GM06990 (cell line): ENCODE results near the gene NIPAL4.

Experiments
- DNase-seq: peaks from one replicate; pipeline ENCODE4 v3.0.0-alpha.2; 2011; ENCODE audit not compliant: insufficient read length; ENCODE audit errors: extremely low read depth
- H3K27me3 ChIP-seq: replicated peaks from 2 replicates; pipeline ENCODE4 v1.6.0; 2011; ENCODE audit warnings: low read length; ENCODE audit not compliant: control insufficient read depth, insufficient read depth
- H3K36me3 ChIP-seq: 2 replicates; pipeline ENCODE4 v1.5.1; 2011; ENCODE audit warnings: low read length; ENCODE audit not compliant: control insufficient read depth, insufficient read depth
- H3K4me3 ChIP-seq: replicated peaks from 2 replicates; pipeline ENCODE4 v1.5.1; 2011; ENCODE audit warnings: low read depth, mild to moderate bottlenecking, control low read depth, low read length
- TF ChIP-seq, protein P1 (sequence below): IDR thresholded peaks from 2 replicates; pipeline ENCODE4 v1.5.1; 2011; ENCODE audit warnings: low read length, control low read depth, mild to moderate bottlenecking, inconsistent platforms; ENCODE audit not compliant: insufficient read depth, poor library complexity, severe bottlenecking

The NIPAL4 gene

GRCh38 chr5:157464519-157465171, 4.6 kb downstream of the NIPAL4 start:
- Histone ChIP-seq H3K36me3 (no peaks in the 10 kb centered on the region), H3K4me3 (no peak overlapping the region)

GRCh38 chr5:157468293-157468965, 8.4 kb downstream of the NIPAL4 start:
- Histone ChIP-seq H3K4me3 (no peak overlapping the region), H3K36me3 (no peaks in the 10 kb centered on the region), H3K27me3 (no peaks in the 10 kb centered on the region)
- DNase-seq, result no peak
- TF ChIP-seq, protein P1, sequence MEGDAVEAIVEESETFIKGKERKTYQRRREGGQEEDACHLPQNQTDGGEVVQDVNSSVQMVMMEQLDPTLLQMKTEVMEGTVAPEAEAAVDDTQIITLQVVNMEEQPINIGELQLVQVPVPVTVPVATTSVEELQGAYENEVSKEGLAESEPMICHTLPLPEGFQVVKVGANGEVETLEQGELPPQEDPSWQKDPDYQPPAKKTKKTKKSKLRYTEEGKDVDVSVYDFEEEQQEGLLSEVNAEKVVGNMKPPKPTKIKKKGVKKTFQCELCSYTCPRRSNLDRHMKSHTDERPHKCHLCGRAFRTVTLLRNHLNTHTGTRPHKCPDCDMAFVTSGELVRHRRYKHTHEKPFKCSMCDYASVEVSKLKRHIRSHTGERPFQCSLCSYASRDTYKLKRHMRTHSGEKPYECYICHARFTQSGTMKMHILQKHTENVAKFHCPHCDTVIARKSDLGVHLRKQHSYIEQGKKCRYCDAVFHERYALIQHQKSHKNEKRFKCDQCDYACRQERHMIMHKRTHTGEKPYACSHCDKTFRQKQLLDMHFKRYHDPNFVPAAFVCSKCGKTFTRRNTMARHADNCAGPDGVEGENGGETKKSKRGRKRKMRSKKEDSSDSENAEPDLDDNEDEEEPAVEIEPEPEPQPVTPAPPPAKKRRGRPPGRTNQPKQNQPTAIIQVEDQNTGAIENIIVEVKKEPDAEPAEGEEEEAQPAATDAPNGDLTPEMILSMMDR, result no peak

More at GRCh38 chr5:157464519-157465171, 4.6 kb downstream of the NIPAL4 start:
- peak; percentile 52 for DNase-seq
- no peaks in the 10 kb centered on the region for H3K27me3 ChIP-seq
- TF ChIP-seq, protein P1, result no peak

GRCh38 chr5:157469073-157469472, 9.1 kb downstream of the NIPAL4 start:
- Histone ChIP-seq H3K27me3 (no peaks in the 10 kb centered on the region), H3K4me3 (no peak overlapping the region), H3K36me3 (no peaks in the 10 kb centered on the region)
- no peak for DNase-seq
- TF ChIP-seq, protein P1, result peak; percentile 30

GRCh38 chr5:157469687-157470086, 9.7 kb downstream of the NIPAL4 start:
- no peaks in the 10 kb centered on the region for H3K27me3 ChIP-seq
- no peak for DNase-seq
- TF ChIP-seq, protein P1, result no peak
- H3K36me3 ChIP-seq, result no peaks in the 10 kb centered on the region
- no peak overlapping the region for H3K4me3 ChIP-seq

DNA sequence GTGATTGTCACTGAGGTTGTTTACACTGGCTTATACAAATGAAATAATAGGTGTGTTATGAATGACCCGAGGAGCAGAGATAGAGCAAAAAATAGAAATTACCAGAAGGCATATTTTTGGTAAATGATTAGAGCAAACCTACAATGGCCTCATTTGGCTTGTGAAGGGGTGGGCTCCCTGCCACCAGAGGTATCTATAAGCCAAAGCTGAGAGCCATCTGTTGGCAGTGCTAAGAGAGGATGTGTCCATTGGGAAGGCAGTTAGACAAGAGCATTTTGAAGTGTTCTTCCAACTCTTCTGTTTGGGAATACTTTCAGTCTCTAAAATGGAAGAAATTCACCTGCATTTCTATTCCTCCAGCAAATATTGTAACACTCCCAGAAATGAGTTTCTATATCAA, 10.6 kb downstream of the NIPAL4 start:
- TF ChIP-seq, protein P1, result no peak
- Histone ChIP-seq H3K36me3 (no peaks in the 10 kb centered on the region), H3K4me3 (no peak overlapping the region), H3K27me3 (no peaks in the 10 kb centered on the region)
- DNase-seq, result no peak

DNA sequence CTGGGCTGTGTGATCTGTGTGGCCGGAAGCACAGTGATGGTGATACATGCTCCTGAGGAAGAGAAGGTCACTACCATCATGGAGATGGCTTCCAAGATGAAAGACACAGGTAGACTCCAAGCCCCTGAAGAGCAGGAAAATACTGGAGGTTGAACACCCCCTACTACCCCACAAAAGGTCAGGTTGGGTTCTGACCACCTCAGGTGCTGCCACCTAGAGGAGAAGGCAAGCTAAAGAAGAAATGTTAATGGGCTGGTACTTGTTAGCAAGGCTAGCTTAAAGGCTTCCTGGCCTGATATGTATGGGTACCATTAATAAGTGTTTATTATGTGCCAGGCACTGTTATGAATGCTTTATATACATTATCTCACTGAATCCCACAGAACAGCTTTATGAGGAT, 11.7 kb downstream of the NIPAL4 start:
- TF ChIP-seq, protein P1, result peak; percentile 63
- Histone ChIP-seq H3K27me3 (no peaks in the 10 kb centered on the region), H3K4me3 (no peak overlapping the region), H3K36me3 (no peaks in the 10 kb centered on the region)
- DNase-seq, result no peak
